Measurements from ENCODE around the gene JAG2. TPM values are rescaled to one million over a fixed set of nuclear protein-coding genes. Genes with fewer than 3 reads are reported as not detected.

The JAG2 gene
- total RNA-seq, 1 donor from 2014 or later = 5.7 TPM

- no peak for DNase-seq (ENCODE audit: low read depth)
- no peak overlapping the region for H3K4me3 ChIP-seq (ENCODE audit: low read depth, low read length)
- TF ChIP-seq CTCF (conservative IDR thresholded peaks at IDR 0.05; ENCODE audit: low read depth, low read length) = no peak
Measured at GRCh38 chr14:105212541-105213300, 44.1 kb upstream of the JAG2 start.

GRCh38 chr14:105211758-105212089, 43.1 kb upstream of the JAG2 start:
- no peak overlapping the region for H3K4me3 ChIP-seq (ENCODE audit: low read depth, low read length)
- no peak for TF ChIP-seq CTCF (conservative IDR thresholded peaks at IDR 0.05; ENCODE audit: low read depth, low read length)
- DNase-seq (ENCODE audit: low read depth) = no peak

- H3K4me3 ChIP-seq (ENCODE audit: low read depth, low read length) = no peak overlapping the region
- DNase-seq (ENCODE audit: low read depth) = no peak
- no peak for TF ChIP-seq CTCF (conservative IDR thresholded peaks at IDR 0.05; ENCODE audit: low read depth, low read length)
Measured at GRCh38 chr14:105211086-105211757, 42.6 kb upstream of the JAG2 start.

- no peak for TF ChIP-seq CTCF (conservative IDR thresholded peaks at IDR 0.05; ENCODE audit: low read depth, low read length)
- H3K4me3 ChIP-seq (ENCODE audit: low read depth, low read length) = no peak overlapping the region
Measured at GRCh38 chr14:105210266-105211025, 41.9 kb upstream of the JAG2 start.

GRCh38 chr14:105209646-105210045, 41.1 kb upstream of the JAG2 start:
- no peak overlapping the region for H3K4me3 ChIP-seq (ENCODE audit: low read depth, low read length)
- DNase-seq (ENCODE audit: low read depth) = no peak
- TF ChIP-seq CTCF (conservative IDR thresholded peaks at IDR 0.05; ENCODE audit: low read depth, low read length) = no peak

More at GRCh38 chr14:105210266-105211025, 41.9 kb upstream of the JAG2 start:
- no peak for DNase-seq (ENCODE audit: low read depth)

- TF ChIP-seq CTCF (conservative IDR thresholded peaks at IDR 0.05; ENCODE audit: low read depth, low read length) = no peak
- no peak overlapping the region for H3K4me3 ChIP-seq (ENCODE audit: low read depth, low read length)
- no peak for DNase-seq (ENCODE audit: low read depth)
Measured at GRCh38 chr14:105209091-105209490, 40.5 kb upstream of the JAG2 start.

All from epithelial cell of proximal tubule (primary cell).